ENCODE measurements around the gene ZNF646.

DNA sequence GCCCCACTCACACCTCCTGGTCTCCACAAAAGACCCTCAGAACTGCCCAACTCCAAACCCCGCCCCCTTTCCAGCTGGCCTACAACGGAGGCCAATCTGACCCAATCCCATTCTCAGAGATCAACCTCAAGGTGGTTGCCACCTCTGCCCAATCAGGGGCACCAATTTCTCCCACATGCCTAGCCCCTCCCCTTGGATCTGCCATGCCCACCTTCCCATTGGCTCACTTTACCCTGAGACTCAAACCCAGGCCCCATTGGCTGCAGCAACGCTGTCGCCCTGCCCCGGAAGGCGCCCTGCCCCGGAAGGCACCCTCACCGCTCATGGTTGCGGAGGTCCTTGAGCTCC, 10.8 kb upstream of the ZNF646 start:
- TF ChIP-seq POLR2A (IDR thresholded peaks at IDR 0.05; ENCODE audit: low read depth, low read length) = no peak
- TF ChIP-seq TAF1 (IDR thresholded peaks at IDR 0.05; ENCODE audit: borderline replicate concordance, low read depth, low read length) = no peak
